ENCODE data around the gene SLC31A1. TPM values are rescaled to one million over a fixed set of nuclear protein-coding genes. Genes with fewer than 3 reads are reported as not detected.

The SLC31A1 gene
- total RNA-seq, 1 donor from 2014 or later: 28.5 TPM

DNA sequence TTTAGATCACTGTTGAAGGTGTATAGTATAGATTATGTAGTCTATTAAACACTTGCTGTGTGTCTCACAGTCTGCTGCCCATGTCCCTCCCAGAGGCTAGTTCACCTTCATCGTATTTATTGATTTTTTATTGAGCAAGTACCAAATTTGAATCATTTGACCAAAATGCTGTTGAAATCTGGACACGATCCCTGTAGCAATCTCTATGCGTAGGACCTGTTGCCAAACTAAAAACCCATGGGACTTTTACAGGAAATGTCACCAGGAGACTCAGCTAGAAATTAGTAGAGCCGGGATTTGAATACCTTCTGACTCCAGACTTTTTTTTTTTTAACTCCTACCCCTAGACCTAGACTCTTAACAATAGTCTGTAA lies 17.5 kb downstream of the SLC31A1 start:
- Mint-ChIP-seq H3K4me1 (ENCODE audit: low read depth) (peaks cover 2% of the 10 kb centered on the region), H3K27ac (no peak overlapping the region), H3K36me3 (ENCODE audit: insufficient read depth) (no peaks in the 10 kb centered on the region), H3K27me3 (no peaks in the 10 kb centered on the region), H3K4me3 (ENCODE audit: low read depth) (no peak overlapping the region), H3K9me3 (ENCODE audit: low read depth) (no peaks in the 10 kb centered on the region)
- DNase-seq (ENCODE audit: low spot score, unreplicated experiment): no peak
- TF ChIP-seq, protein P1, sequence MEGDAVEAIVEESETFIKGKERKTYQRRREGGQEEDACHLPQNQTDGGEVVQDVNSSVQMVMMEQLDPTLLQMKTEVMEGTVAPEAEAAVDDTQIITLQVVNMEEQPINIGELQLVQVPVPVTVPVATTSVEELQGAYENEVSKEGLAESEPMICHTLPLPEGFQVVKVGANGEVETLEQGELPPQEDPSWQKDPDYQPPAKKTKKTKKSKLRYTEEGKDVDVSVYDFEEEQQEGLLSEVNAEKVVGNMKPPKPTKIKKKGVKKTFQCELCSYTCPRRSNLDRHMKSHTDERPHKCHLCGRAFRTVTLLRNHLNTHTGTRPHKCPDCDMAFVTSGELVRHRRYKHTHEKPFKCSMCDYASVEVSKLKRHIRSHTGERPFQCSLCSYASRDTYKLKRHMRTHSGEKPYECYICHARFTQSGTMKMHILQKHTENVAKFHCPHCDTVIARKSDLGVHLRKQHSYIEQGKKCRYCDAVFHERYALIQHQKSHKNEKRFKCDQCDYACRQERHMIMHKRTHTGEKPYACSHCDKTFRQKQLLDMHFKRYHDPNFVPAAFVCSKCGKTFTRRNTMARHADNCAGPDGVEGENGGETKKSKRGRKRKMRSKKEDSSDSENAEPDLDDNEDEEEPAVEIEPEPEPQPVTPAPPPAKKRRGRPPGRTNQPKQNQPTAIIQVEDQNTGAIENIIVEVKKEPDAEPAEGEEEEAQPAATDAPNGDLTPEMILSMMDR (IDR thresholded peaks at IDR 0.05; ENCODE audit: unreplicated experiment): no peak

DNA sequence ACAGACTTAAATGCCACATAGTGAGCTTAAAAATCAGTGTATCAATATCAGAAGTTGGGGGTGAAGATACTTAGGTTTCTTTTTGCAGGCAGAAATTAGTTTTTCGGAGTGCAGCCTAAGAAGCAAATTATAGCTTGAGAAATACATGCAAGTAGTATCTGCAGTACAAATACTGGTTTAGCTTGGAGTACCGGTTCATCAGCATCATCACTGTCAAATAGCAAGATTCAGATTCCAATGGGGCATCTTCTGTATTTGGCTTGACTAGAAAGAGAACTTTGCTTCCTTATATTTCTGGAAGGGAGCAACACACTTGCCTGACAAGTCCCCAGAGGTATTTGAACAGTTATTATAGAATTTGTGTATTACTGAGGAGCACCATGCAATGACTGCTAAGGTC lies 19.8 kb downstream of the SLC31A1 start:
- no peak for DNase-seq (ENCODE audit: low spot score, unreplicated experiment)
- H3K27ac Mint-ChIP-seq: no peak overlapping the region
- H3K27me3 Mint-ChIP-seq: no peaks in the 10 kb centered on the region
- TF ChIP-seq, protein P1 (IDR thresholded peaks at IDR 0.05; ENCODE audit: unreplicated experiment): no peak
- H3K36me3 Mint-ChIP-seq (ENCODE audit: insufficient read depth): no peaks in the 10 kb centered on the region
- H3K4me1 Mint-ChIP-seq (ENCODE audit: low read depth): no peaks in the 10 kb centered on the region
- no peaks in the 10 kb centered on the region for H3K9me3 Mint-ChIP-seq (ENCODE audit: low read depth)
- H3K4me3 Mint-ChIP-seq (ENCODE audit: low read depth): no peak overlapping the region

DNA sequence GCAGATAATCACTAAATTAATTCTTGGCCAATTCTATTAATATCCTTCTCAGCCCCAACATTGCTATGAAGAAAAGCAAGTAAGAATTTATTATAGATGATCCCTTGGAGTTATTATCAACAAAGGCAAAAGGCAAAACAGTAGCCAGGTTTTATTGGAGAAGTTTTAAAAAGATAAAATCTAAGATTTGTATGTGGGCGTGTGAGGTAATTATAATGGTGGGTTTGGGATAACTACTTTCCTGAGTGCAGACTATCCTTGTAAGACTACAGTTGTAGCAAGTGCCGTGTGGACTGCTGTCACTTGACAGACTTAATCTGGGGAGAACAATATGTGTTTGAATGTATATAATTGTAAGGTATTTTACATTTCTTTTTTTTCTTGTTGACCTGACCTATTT lies 23.2 kb downstream of the SLC31A1 start:
- no peaks in the 10 kb centered on the region for H3K4me1 Mint-ChIP-seq (ENCODE audit: low read depth)
- H3K4me3 Mint-ChIP-seq (ENCODE audit: low read depth): no peak overlapping the region
- no peaks in the 10 kb centered on the region for H3K27me3 Mint-ChIP-seq
- no peak for DNase-seq (ENCODE audit: low spot score, unreplicated experiment)
- H3K27ac Mint-ChIP-seq: no peak overlapping the region
- no peaks in the 10 kb centered on the region for H3K9me3 Mint-ChIP-seq (ENCODE audit: low read depth)
- TF ChIP-seq, protein P1 (IDR thresholded peaks at IDR 0.05; ENCODE audit: unreplicated experiment): no peak
- peaks cover 6% of the 10 kb centered on the region for H3K36me3 Mint-ChIP-seq (ENCODE audit: insufficient read depth)

DNA sequence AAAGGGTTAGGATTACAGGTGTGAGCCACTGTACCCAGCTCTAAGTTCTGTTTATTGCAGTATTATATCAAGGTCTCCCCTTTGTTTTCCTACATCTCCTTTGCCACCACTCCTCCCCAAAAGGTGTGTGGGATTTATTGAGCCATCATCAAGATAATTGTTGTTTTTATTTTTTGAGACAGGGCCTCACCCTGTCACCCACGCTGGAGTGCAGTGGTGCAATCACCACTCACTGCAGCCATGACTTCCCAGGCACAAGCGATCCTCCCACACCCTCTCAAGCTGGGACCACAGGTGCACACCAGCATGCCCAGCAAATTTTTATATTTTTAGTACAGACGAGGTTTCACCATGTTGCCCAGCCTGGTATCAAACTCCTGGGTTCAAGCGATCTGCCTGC lies 24.6 kb downstream of the SLC31A1 start:
- Mint-ChIP-seq H3K27ac (peak overlapping the region; percentile 74), H3K4me1 (ENCODE audit: low read depth) (no peaks in the 10 kb centered on the region), H3K36me3 (ENCODE audit: insufficient read depth) (peaks cover 7% of the 10 kb centered on the region), H3K4me3 (ENCODE audit: low read depth) (no peak overlapping the region), H3K27me3 (no peaks in the 10 kb centered on the region), H3K9me3 (ENCODE audit: low read depth) (peaks cover 2% of the 10 kb centered on the region)
- DNase-seq (ENCODE audit: low spot score, unreplicated experiment): no peak
- TF ChIP-seq, protein P1 (IDR thresholded peaks at IDR 0.05; ENCODE audit: unreplicated experiment): no peak

- TF ChIP-seq, protein P1 (IDR thresholded peaks at IDR 0.05; ENCODE audit: unreplicated experiment): no peak
- no peak for DNase-seq (ENCODE audit: low spot score, unreplicated experiment)
- Mint-ChIP-seq H3K4me1 (ENCODE audit: low read depth) (no peaks in the 10 kb centered on the region), H3K27me3 (no peaks in the 10 kb centered on the region), H3K9me3 (ENCODE audit: low read depth) (peaks cover 2% of the 10 kb centered on the region), H3K36me3 (ENCODE audit: insufficient read depth) (peaks cover 9% of the 10 kb centered on the region), H3K4me3 (ENCODE audit: low read depth) (no peak overlapping the region), H3K27ac (no peak overlapping the region)
These were observed 25.6 kb downstream of the SLC31A1 start for GRCh38 chr9:113246928-113247327.
